Smooth muscle cell of the pulmonary artery (primary cell): ENCODE measurements around the gene ZNF133. TPM values are rescaled to one million over a fixed set of nuclear protein-coding genes. Genes with fewer than 3 reads are reported as not detected.

Source experiments
- total RNA-seq: library from RNA; depleted of rRNA; stranded (reverse); fragments of >200 nt; gene quantifications from 2 replicates; pipeline ENCODE4 v1.2.3, GENCODE V29; 2014

Gene ZNF133
- 21.7 and 23.0 TPM in 2 replicates for total RNA-seq

GRCh38 chr20:18287915-18288748, at the start of gene ZNF133:
Gene ZNF133, plus strand, starts transcription at chr20:18288527. Its CDS starts 17,160 bp downstream, at chr20:18305687.

Other genes with a start within 250 kb of the ZNF133 start
- gene OVOL2, start 230.6 kb upstream of the ZNF133 start, total RNA-seq: not detected in 2 replicates
- gene KAT14, start 150.7 kb upstream of the ZNF133 start, total RNA-seq: 10.8 and 12.3 TPM in 2 replicates
- gene PET117, start 150.7 kb upstream of the ZNF133 start, total RNA-seq: 7.4 and 7.8 TPM in 2 replicates
- gene DZANK1, start 178.5 kb downstream of the ZNF133 start, total RNA-seq: 1.1 and 1.7 TPM in 2 replicates
- gene POLR3F, start 178.9 kb downstream of the ZNF133 start, total RNA-seq: 11.6 and 12.1 TPM in 2 replicates
- gene RBBP9, start 208.7 kb downstream of the ZNF133 start, total RNA-seq: 12.9 and 16.2 TPM in 2 replicates
- 56.9 and 67.4 TPM in 2 replicates for gene SEC23B, start 219.4 kb downstream of the ZNF133 start, total RNA-seq